NCI-H526 (cell line): ENCODE data around the gene MCU.
"Not testable (repeated sequence)": the region's sequence is repeated elsewhere in the genome, so short reads cannot be mapped to it uniquely, and the experiment has no call there.

Experiments
- DNase-seq, 2 experiments: peaks; one replicate each; lab custom pipeline; 2025; lab: John Stamatoyannopoulos, UW

MCU gene, protein sequence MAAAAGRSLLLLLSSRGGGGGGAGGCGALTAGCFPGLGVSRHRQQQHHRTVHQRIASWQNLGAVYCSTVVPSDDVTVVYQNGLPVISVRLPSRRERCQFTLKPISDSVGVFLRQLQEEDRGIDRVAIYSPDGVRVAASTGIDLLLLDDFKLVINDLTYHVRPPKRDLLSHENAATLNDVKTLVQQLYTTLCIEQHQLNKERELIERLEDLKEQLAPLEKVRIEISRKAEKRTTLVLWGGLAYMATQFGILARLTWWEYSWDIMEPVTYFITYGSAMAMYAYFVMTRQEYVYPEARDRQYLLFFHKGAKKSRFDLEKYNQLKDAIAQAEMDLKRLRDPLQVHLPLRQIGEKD

DNA sequence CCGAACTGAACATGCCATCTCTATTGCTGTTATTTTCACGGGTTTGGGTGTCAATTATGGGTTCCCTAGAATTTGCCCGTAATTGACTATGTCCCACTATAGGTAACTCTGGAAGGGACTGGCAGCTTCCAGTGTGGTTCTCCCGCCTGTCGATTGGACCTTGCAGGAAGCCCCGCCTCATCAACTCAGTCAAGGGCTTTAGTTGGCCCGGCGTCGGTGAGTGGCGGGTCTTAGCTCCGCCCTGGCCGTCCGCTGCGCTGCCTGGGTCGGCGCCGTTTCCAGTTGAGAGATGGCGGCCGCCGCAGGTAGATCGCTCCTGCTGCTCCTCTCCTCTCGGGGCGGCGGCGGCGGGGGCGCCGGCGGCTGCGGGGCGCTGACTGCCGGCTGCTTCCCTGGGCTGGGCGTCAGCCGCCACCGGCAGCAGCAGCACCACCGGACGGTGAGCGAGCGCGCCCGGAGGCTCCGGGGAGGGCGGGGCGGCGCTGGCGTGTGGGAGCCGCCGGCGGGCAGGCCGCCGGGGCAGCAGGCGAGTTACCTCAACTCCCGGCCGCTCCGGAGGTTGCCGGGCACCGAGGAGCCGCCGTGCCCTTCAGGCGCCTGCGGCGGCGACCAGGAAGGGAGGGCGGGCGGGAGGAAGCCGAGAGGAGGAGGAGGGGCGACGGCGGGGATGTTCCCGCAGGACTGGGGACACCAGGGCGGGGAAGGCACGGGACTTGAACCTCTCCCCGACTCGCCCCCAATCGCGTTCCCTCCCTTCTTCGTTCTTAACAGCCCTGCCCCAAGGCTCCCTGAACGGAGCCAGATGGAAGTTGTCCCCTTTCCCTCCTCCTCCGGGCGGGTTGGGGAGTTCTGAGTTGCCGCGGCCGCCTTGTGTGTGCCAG is at the start of gene MCU:
Gene MCU (plus strand): TSS at position 281 of the 881 bp plus-strand sequence. CDS start 9 bp downstream, at position 290.
- DNase-seq: peak; percentile 89 to 95

DNA sequence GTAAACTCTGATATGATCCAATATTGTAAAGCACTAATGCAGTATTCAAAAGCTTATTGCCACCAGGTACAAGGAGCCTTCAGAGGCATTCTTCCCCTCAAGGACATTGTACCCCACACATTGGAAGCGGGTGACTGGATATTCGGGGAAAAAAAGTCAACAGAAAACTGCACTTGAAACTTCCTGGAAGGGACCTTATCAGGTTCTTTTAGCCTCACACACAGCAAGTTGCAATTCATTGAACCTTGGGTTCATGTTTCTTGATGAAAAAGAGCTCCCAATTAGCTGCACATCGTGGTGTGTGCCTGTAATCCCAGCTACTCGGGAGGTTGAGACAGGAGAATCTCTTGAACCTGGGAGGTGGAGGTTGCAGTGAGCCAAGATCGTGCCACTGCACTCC is 49.6 kb upstream of the MCU start:
- no peak for DNase-seq

DNA sequence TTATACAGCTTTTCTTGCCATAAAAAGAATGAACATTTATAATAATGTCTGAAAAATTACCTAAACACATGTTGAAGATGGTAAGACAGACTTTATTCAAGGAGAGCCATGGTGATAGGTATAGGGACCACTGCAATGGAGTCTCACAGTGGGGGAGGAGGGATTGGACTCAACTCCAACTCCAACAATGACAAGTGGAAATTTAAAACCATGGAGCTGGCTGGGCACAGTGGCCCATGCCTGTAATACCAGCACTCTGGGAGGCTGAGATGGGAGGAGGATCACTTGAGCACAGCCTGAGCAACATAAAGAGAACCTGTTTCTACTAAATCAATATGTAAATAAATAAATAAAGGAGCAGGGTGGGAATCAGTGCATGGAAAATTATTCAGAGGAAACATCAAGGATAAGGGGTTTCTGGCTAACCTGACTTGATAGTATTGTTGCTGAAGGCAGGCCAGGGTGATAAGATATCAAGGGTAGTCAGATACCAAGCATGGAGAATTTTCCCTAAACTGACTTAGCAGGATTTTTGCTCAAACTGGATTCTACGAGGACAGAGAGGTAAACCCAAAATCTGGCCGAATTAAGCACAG is 46.6 kb upstream of the MCU start:
- no peak for DNase-seq

DNA sequence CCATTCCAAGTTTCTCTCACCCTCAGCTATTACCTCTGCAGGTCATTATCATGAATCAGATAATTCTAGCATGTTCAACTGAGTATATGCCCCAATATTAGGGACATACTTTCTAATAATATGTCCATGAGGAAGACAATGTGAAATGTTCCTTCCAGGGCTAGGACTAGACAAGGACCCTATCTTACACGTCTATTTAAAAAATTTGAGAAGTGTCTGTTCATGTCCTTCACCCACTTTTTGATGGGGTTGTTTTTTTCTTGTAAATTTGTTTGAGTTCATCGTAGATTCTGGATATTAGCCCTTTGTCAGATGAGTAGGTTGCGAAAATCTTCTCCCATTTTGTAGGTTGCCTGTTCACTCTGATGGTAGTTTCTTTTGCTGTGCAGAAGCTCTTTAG is 45.0 kb upstream of the MCU start:
- DNase-seq: not testable (repeated sequence)

DNA sequence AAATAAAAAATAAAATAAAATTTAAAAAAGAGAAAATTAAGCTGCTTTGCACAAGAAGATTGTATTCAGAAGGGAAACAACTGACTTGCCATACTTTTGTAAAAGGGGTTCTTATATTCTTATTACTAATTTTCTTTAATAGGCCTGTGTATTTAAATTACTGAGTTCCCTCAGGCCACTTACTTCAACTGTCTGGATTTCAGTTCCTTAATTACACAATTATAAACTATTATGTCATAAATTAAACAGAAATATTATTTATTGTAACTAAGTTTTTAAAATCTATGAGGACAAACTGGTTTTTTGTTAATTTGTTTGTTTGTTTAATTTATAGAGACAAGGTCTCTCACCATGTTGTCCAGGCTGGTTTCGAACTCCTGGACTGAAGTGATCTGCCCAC is 43.6 kb upstream of the MCU start:
- no peak for DNase-seq

DNA sequence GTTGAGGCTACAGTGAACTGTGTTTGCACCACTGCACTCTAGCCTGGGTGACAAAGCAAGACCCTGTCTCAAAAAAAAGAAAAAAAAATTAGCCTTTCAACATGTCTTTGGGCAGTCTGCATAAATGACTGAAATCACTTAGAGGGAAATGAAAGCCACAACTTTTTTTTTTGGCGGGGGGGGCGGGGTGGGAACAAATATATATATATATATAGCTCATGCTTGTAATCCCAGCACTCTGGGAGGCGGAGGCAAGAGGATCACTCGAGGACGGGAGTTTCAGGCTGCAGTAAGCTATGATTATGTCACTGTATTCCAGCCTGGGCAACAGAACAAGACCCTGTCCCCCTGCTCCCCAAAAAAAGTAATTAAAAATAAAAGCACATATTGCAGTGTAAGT is 42.7 kb upstream of the MCU start:
- DNase-seq: no peak

DNA sequence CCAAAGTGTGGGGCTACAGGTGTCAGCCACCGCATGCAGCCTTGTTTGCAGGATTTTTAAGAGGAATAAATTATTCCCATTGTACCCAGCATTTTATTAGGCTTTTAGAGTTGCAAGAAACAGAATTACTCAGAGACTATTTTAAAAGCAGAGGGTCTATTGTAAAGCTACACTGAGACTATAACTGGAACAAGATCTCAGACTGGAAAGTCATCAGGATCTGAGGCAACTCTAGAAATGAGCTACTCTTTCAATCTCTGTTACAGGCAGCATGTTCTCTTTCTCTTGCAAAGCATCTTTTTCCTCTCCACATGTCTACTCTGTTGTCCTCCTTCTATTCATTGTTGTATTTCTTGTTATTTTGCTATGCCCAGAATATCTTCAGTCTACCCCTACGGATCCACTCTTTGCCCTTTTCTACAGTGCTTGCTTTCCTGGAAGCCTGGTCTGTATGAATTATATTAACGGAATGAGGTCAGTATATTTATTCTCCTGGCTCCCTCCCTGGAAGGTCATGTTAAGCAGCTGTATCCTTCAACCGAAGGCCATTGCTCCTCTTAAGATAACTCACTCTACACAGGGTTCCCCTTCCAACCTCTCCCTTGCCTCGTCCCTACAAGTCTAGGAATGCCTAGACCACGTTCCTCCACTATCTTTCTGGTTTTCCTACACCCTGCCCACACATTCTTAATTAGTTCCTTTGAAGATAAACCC is 38.4 kb upstream of the MCU start:
- DNase-seq: no peak

DNA sequence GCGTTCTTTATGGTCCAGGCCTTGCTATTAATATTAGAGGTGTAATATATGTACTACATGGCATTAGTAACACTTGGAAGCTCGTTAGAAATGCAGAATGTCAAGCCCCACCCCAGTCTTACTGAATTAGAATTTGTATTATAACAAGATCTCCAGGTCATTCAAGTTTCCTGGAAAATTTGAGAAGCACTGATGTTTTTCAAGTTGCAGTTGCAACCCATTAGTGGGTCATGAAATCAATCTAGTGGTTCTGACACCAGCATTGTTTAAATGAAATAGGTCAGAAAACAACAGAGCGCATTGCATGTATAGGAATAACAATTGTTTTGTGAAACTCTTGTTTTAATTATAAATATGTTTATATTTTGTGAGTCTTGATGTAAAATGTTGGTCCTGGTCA is 37.2 kb upstream of the MCU start:
- DNase-seq: no peak

DNA sequence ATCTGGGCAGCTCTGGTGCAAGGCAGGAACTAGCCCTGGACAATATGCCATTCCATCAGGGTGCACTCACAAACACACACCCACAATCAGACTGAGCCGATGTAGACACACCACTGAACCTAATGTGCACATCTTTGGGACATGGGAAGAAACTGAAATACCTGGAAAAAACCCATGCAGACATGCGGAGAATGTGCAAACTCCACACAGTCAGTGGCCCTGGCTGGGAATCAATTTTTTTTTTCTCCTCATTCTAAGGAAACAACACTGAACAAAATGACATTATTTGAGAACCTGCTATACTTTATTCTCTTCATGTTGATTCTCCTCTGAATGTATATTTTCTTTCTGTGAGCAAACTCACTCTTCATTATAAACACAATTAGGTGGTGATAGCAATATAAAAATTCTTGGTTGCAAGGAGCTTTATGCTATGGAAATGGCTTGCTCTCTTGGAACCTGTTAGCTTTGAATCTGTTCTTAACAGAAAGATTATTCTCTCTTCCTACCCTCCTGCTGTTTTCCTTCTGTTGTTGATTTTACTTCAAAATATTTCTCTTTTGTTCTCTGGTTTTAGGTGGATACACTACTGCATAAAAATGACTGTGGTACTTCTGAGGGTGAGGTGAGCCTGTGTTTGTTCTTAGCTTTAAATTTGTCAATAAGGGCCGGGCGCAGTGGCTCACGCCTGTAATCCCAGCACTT is 33.1 kb upstream of the MCU start:
- DNase-seq: no peak

DNA sequence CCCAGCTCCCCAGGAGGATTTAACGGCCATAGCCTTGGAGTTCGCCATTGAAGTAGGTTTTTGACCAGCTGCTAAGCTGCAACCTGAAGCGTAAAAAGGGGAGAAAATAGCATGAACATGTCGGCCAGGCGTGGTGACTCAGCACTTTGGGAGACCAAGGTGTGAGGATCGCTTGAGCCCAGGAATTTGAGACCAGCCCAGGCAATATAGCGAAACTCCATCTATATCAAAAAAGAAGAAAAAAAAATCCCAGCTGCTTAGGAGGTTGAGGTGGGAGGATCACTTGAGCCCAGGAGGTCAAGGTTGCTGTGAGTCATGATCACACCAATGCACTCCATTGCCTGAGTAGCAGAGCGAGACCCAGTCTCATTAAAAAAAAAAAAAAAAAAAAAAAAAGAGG is 32.2 kb upstream of the MCU start:
- no peak for DNase-seq

DNA sequence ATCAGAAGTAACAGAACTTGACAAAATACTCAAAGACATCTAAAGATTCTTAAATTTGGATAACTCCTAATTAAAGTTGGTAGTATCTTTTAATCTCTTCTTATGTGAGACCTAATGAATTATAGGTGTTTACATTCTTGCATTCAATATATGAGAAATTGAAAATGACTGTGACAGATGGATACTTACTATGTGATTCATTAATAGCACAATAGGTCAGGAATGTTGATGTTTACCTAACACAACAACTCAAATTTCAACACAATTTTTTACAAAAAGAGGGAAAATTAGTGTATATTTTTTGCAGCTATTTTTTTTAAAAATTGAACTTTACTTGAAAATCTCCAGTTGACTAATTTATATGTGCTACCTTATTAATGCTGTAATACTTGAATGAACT is 31.7 kb upstream of the MCU start:
- no peak for DNase-seq

DNA sequence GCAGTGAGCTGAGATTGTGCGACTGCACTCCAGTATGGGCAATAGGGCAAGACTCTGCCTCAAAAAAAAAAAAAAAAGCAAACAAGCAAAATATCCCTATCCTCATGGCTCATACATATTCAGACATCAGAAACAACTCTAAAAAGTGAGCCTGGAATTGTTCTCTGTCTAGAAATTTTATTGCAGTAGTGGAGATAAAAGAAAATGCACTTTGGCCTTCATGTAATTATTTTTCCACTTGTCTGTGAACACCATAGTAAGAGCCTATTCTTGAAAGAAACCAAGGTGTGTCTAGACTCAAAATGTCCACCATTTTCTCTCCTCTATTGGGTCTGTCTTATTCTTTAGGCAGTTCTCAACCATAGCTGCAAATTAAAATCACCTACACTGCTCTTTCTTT is 30.5 kb upstream of the MCU start:
- no peak for DNase-seq

DNA sequence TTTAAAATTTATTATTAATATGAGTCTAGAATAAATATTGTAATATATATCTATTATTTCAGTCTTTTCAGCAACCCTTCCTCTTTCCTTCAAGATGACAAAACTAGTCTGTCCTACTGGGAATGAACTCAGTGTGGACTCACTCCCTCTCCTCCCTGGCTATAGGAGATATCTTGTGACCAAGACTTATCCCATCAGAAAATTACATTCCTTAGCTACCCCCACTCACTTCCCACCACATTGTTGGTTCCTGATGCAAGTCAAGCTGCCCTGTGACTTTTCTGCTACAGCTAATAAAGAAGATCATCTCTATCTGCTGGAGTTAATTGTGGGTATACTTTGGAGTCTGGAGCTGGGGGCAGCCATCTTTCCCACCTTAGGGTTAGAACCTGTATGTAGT is 28.0 kb upstream of the MCU start:
- DNase-seq: no peak

DNA sequence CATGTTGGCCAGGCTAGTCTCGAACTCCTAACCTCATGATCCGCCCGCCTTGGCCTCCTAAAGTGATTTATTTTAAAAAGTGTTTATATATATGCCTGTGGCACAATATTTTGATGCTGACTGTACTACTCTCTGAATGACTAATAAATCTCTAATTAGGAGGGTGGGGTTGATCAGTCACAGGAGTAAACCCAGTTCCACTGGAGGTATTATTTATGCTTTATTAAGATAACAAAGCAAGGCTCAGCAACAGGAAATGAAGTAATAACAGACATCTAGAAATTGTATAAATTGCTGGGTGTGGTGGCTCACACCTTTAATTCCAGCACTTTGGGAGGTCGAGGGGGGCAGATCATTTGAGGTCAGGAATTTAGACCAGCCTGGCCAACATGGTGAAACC is 26.0 kb upstream of the MCU start:
- DNase-seq: no peak

DNA sequence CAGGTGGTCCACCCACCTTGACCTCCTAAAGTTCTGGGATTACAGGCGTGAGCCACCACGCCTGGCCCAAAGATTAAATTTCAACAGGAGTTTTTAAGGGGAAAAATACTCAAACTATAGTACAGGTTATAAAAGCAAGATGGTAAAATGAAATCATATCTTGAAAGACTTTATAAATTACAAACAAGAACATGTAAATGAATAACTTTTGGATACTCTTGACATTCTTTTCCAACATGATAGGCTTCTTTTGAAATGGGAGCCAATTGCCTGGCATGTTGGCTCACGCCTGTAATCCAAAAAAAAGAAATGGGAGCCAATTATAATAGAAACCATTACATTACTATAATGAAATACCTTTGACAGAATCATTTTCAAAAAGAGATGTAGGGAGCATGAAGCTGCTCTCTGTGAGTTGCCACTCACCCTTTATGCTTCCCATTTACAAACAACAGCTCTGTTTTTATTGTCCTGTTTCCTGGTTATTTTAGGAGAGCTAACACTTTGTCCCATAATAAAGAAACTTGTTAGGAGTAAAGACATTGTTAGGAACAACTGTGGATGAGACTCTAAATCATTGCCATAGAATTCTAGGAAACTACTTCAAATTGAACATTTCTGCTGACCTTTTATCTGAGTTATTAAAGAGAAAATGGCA is 24.6 kb upstream of the MCU start:
- DNase-seq: no peak

DNA sequence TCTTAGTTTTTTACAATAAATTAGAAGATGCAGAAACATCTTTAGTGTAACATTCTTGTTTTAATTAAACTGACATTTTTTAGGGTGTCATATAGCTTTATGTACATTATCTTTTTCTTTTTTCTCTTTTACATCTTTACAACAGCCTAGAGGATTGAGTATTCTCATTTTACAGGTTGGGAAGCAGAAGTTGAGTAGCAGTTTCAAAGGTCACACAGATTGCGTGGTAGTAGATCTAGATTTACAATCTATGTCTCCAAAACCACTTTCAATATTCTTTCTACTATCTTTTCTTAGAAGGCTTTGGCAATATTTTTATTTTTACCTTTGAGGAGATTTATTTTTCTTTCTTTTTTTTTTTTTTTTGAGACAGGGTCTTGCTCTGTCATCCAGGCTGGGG is 18.7 kb upstream of the MCU start:
- no peak for DNase-seq

DNA sequence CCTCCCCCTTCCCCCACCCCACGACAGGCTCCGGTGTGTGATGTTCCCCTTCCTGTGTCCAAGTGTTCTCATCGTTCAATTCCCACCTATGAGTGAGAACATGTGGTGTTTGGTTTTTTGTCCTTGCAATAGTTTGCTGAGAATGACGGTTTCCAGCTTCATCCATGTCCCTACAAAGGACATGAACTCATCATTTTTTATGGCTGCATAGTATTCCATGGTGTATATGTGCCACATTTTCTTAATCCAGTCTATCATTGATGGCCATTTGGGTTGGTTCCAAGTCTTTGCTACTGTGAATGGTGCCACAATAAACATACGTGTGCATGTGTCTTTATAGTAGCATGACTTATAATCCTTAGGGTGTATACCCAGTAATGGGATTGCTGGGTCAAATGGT is 17.8 kb upstream of the MCU start:
- DNase-seq: not testable (repeated sequence)

DNA sequence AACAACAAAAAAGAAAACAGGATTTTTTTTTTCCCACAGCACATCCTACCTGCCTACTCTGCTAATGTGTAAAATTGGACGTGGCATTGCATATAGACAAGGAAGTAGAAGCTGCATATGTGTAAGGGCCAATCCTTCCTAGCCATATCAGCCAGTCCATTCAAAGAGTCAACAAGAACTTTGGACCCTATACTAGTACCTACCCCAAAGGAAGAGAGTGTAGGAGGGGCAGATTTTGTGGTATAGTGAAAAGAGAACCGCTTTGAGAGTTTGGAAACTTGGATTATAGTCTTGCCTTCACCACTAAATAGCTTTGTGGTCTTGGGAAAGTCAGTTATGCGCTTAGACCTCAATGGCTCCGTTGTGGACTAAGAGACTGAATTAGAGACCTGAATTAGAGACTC is 12.1 kb upstream of the MCU start:
- no peak for DNase-seq

DNA sequence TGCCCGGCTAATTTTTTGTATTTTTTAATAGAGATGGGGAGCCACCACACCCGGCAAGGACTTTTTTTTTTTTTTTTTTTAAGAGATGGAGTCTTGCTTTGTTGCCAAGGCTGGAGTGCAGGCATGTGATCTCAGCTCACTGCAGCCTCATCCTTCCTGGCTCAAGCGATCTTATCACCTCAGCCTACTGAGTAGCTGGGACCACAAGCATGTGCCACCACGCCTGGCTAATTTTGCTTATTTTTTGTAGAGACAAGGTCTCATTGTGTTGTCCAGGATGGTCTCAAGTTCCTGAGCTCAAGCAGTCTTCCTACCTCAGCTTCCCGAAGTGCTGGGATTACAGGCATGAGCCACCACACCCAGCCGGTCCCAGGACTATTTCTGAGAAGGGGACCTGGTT is 9.3 kb upstream of the MCU start:
- no peak for DNase-seq

DNA sequence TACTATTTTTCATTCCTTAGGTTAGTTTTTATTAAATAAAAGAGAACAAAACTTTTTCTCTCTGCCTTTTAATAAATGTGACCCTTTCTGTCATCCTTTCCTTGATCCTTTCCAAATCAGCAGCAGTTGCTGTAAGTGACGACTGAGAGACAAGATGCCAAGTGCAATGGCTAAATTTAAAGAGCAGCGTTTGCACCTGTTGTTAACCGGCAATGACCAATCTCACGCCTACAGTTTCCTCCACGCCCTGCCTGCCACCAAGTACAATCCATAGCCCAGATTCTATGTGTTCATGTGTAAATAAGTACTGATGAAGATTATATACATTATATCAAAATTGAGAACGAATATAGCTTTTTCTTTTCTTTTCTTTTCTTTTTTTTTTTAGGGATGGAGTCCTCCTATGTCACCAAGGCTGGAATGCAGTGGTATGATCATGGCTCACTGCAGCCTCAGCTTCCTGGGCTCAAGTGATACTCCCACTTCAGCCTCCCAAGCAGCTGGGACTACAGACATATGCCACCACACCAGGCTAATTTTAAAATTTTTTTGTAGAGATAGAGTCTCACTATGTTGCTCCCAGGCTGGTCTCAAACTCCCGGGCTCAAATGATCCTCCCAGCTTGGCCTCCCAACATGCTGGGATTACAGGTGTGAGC is 6.5 kb upstream of the MCU start:
- no peak for DNase-seq

DNA sequence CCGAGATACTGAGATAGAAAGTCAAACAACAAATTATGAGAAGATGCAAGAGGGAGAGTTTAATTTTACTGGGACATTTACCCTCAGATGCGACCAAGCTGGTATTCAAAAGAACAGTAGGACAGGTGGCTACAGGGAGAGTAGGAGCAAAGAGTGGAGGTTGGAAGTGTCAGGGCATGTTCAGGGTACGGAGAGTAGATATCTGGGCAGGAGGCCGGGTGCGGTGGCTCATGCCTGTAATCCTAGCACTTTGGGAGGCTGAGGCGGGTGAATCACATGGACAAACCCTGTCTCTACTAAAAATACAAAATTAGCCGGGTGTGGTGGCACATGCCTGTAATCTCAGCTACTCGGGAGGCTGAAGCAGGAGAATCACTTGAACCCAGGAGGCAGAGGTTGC is 5.5 kb upstream of the MCU start:
- DNase-seq: not testable (repeated sequence)
